NCI-H187 treated with DMSO at 0.1 percent for 48 hours (cell line): ENCODE results near the gene NME7.
"Not testable (repeated sequence)": the region's sequence is repeated elsewhere in the genome, so short reads cannot be mapped to it uniquely, and the experiment has no call there.

Experiments used
- DNase-seq: peaks from one replicate; lab custom pipeline; 2025; lab: John Stamatoyannopoulos, UW

Gene NME7

GRCh38 chr1:169305948-169306347, 61.6 kb downstream of the NME7 start:
- no peak for DNase-seq

- DNase-seq: no peak
Measured at GRCh38 chr1:169305356-169305755, 62.2 kb downstream of the NME7 start.

GRCh38 chr1:169300854-169301253, 66.7 kb downstream of the NME7 start:
- DNase-seq: no peak

GRCh38 chr1:169298441-169298840, 69.2 kb downstream of the NME7 start:
- no peak for DNase-seq

- DNase-seq: no peak
Measured at GRCh38 chr1:169295846-169296245, 71.8 kb downstream of the NME7 start.

GRCh38 chr1:169295425-169295824, 72.2 kb downstream of the NME7 start:
- no peak for DNase-seq

GRCh38 chr1:169289016-169289415, 78.6 kb downstream of the NME7 start:
- no peak for DNase-seq

- DNase-seq: no peak
Measured at GRCh38 chr1:169288011-169288414, 79.6 kb downstream of the NME7 start.

- no peak for DNase-seq
Measured at GRCh38 chr1:169287280-169287679, 80.3 kb downstream of the NME7 start.

- not testable (repeated sequence) for DNase-seq
Measured at GRCh38 chr1:169281562-169281961, 86.0 kb downstream of the NME7 start.

- no peak for DNase-seq
Measured at GRCh38 chr1:169271098-169271497, 96.5 kb downstream of the NME7 start.

- no peak for DNase-seq
Measured at GRCh38 chr1:169266133-169266532, 101.5 kb downstream of the NME7 start.

- DNase-seq: no peak
Measured at GRCh38 chr1:169263059-169263458, 104.5 kb downstream of the NME7 start.

- no peak for DNase-seq
Measured at GRCh38 chr1:169261884-169262283, 105.7 kb downstream of the NME7 start.

- no peak for DNase-seq
Measured at GRCh38 chr1:169260478-169261151, 107.0 kb downstream of the NME7 start.

GRCh38 chr1:169259816-169260215, 107.8 kb downstream of the NME7 start:
- no peak for DNase-seq

- no peak for DNase-seq
Measured at GRCh38 chr1:169250795-169251194, 116.8 kb downstream of the NME7 start.

GRCh38 chr1:169250022-169250421, 117.6 kb downstream of the NME7 start:
- no peak for DNase-seq

GRCh38 chr1:169249611-169250010, 118.0 kb downstream of the NME7 start:
- no peak for DNase-seq

- DNase-seq: no peak
Measured at GRCh38 chr1:169245706-169246105, 121.9 kb downstream of the NME7 start.

GRCh38 chr1:169240449-169241232, 127.0 kb downstream of the NME7 start:
- DNase-seq: no peak

- no peak for DNase-seq
Measured at GRCh38 chr1:169236880-169237279, 130.7 kb downstream of the NME7 start.

GRCh38 chr1:169236143-169236542, 131.5 kb downstream of the NME7 start:
- no peak for DNase-seq

- DNase-seq: no peak
Measured at GRCh38 chr1:169235568-169235967, 132.0 kb downstream of the NME7 start.
